HG03469 (cell line): ENCODE measurements around the gene PPP2R2B.
"Not testable (repeated sequence)": the region's sequence is repeated elsewhere in the genome, so short reads cannot be mapped to it uniquely, and the experiment has no call there.

ENCODE experiments used
- ATAC-seq: cut with Tn5 transposase; IDR thresholded peaks from one replicate; pipeline ENCODE4 v1.9.1; 2021; ENCODE audit warnings: mild to moderate bottlenecking, moderate library complexity, moderate number of reproducible peaks; ENCODE audit not compliant: unreplicated experiment

The PPP2R2B gene

GRCh38 chr5:146565764-146566367 lies 312.7 kb downstream of the PPP2R2B start:
- peak; percentile 96 for ATAC-seq

- ATAC-seq = no peak
These were observed 314.4 kb downstream of the PPP2R2B start for GRCh38 chr5:146564007-146564762.

- ATAC-seq = no peak
These were observed 316.1 kb downstream of the PPP2R2B start for GRCh38 chr5:146562461-146562860.

GRCh38 chr5:146561711-146562110 lies 316.8 kb downstream of the PPP2R2B start:
- no peak for ATAC-seq

- ATAC-seq = no peak
These were observed 318.2 kb downstream of the PPP2R2B start for GRCh38 chr5:146560205-146560812.

GRCh38 chr5:146556884-146557283 lies 321.7 kb downstream of the PPP2R2B start:
- not testable (repeated sequence) for ATAC-seq

GRCh38 chr5:146553446-146553845 lies 325.1 kb downstream of the PPP2R2B start:
- no peak for ATAC-seq

- ATAC-seq = no peak
These were observed 328.9 kb downstream of the PPP2R2B start for GRCh38 chr5:146549615-146550014.

- peak; percentile 64 for ATAC-seq
These were observed 329.6 kb downstream of the PPP2R2B start for GRCh38 chr5:146548781-146549449.

- no peak for ATAC-seq
These were observed 334.3 kb downstream of the PPP2R2B start for GRCh38 chr5:146544232-146544631.

GRCh38 chr5:146541958-146542849 lies 336.4 kb downstream of the PPP2R2B start:
- ATAC-seq = peak; percentile 96

GRCh38 chr5:146540414-146540813 lies 338.1 kb downstream of the PPP2R2B start:
- ATAC-seq = no peak

GRCh38 chr5:146539973-146540372 lies 338.6 kb downstream of the PPP2R2B start:
- ATAC-seq = no peak

- no peak for ATAC-seq
These were observed 340.1 kb downstream of the PPP2R2B start for GRCh38 chr5:146538432-146538831.

GRCh38 chr5:146533882-146534281 lies 344.7 kb downstream of the PPP2R2B start:
- ATAC-seq = no peak

- peak; percentile 97 for ATAC-seq
These were observed 345.2 kb downstream of the PPP2R2B start for GRCh38 chr5:146533260-146533857.
